Astrocyte (in vitro differentiated cells and primary cell): Measurements from ENCODE around the gene CNN3. TPM values are rescaled to one million over a fixed set of nuclear protein-coding genes. Genes with fewer than 3 reads are reported as not detected.

ENCODE experiments used
- DNase-seq: peaks from one replicate; pipeline ENCODE4 v3.0.0-alpha.2; 2010; ENCODE audit warnings: low read depth
- FAIRE-seq: peaks from 2 replicates; lab custom pipeline; 2011; peaks lifted over from hg19 to GRCh38; lab: Jason Lieb, UNC
- H2AFZ ChIP-seq: 2 replicates; pipeline ENCODE4 v1.6.0; 2012; ENCODE audit warnings: low read depth, low read length, inconsistent platforms
- H3K27ac ChIP-seq: 2 replicates; pipeline ENCODE4 v1.5.1; 2011; ENCODE audit warnings: low read depth, low read length, inconsistent platforms
- H3K27me3 ChIP-seq: 2 replicates; pipeline ENCODE4 v1.6.0; 2011; ENCODE audit warnings: low read length, inconsistent platforms; ENCODE audit not compliant: insufficient read depth
- H3K36me3 ChIP-seq: 2 replicates; pipeline ENCODE4 v1.5.1; 2011; ENCODE audit warnings: low read length, inconsistent platforms; ENCODE audit not compliant: insufficient read depth
- H3K4me1 ChIP-seq: 2 replicates; pipeline ENCODE4 v1.5.1; 2011; ENCODE audit warnings: low read length, inconsistent platforms; ENCODE audit not compliant: insufficient read depth
- H3K4me2 ChIP-seq: 2 replicates; pipeline ENCODE4 v1.6.0; 2012; ENCODE audit warnings: low read length, inconsistent platforms
- H3K4me3 ChIP-seq: 2 replicates; pipeline ENCODE4 v1.5.1; 2011; ENCODE audit warnings: low read depth, mild to moderate bottlenecking, low read length, inconsistent platforms; ENCODE audit not compliant: insufficient read depth
- H3K79me2 ChIP-seq: 2 replicates; pipeline ENCODE4 v1.6.0; 2012; ENCODE audit warnings: mild to moderate bottlenecking, low read length, inconsistent platforms; ENCODE audit not compliant: insufficient read depth
- H3K9ac ChIP-seq: 2 replicates; pipeline ENCODE4 v1.6.0; 2012; ENCODE audit warnings: mild to moderate bottlenecking, low read length, inconsistent platforms
- H3K9me3 ChIP-seq: 2 replicates; pipeline ENCODE4 v1.5.1; 2012; ENCODE audit warnings: low read depth, mild to moderate bottlenecking, low read length, inconsistent platforms; ENCODE audit not compliant: insufficient read depth
- H4K20me1 ChIP-seq: 2 replicates; pipeline ENCODE4 v1.6.0; 2012; ENCODE audit warnings: low read length, inconsistent platforms; ENCODE audit not compliant: insufficient read depth
- H3K27ac Mint-ChIP-seq: one replicate; pipeline ENCODE4 v1.8.0; 2021; ENCODE audit warnings: mild to moderate bottlenecking, mixed read lengths; ENCODE audit not compliant: unreplicated experiment
- H3K27me3 Mint-ChIP-seq: one replicate; pipeline ENCODE4 v1.8.0; 2021; ENCODE audit warnings: low read depth, mixed read lengths; ENCODE audit not compliant: unreplicated experiment
- H3K36me3 Mint-ChIP-seq: one replicate; pipeline ENCODE4 v1.8.0; 2021; ENCODE audit warnings: low read depth, mixed read lengths; ENCODE audit not compliant: unreplicated experiment
- H3K4me1 Mint-ChIP-seq: one replicate; pipeline ENCODE4 v1.8.0; 2021; ENCODE audit warnings: low read depth, mixed read lengths; ENCODE audit not compliant: unreplicated experiment
- H3K4me3 Mint-ChIP-seq: one replicate; pipeline ENCODE4 v1.8.0; 2021; ENCODE audit warnings: mild to moderate bottlenecking, moderate library complexity, mixed read lengths; ENCODE audit not compliant: unreplicated experiment
- H3K9me3 Mint-ChIP-seq: one replicate; pipeline ENCODE4 v1.8.0; 2021; ENCODE audit warnings: mild to moderate bottlenecking, mixed read lengths; ENCODE audit not compliant: unreplicated experiment
- EZH2 ChIP-seq: IDR thresholded peaks from 2 replicates; pipeline ENCODE4 v1.6.1; 2012; ENCODE audit warnings: mild to moderate bottlenecking, low read length, inconsistent platforms; ENCODE audit not compliant: insufficient read depth
- total RNA-seq: library from RNA; stranded (reverse); gene quantifications from 2 replicates; pipeline ENCODE4 v1.2.1, GENCODE V29; 2021
- TF ChIP-seq, protein P1 (sequence below): IDR thresholded peaks from 2 replicates; pipeline ENCODE4 v1.5.1; 2011; ENCODE audit warnings: low read depth, mild to moderate bottlenecking, inconsistent platforms, low read length, moderate library complexity; ENCODE audit not compliant: insufficient read depth

The CNN3 gene
- total RNA-seq, 1 donor from 2014 or later, result 515 TPM

DNA sequence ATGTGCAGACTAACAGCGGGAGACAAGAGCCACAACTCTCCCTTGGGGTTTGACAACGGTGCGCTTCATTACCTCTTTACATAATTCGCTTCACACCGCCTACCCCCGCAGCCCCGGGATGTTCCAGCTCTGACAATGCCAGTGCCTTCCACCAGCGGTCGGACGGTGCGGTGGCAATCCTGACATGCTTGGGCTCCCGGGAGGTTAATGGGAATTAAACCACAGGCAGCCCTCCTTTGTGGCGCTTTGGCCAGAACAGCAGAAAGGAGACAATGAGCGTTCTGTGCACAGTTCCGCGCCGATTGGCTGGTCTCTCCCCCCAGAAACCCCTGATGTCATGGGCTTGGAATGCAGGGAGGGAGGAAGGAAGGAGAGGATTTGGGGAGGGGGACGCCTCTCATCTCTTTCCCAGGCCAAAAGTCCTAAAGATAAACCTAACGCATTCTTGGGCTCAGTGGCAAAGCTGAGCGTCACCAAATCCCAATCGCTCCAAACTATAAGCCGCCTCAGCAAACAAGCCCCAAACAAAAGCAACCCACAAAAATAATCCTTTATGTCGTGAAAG, 1.3 kb downstream of the CNN3 start:
- H3K4me3 ChIP-seq, result peak overlapping the region; percentile 100
- peaks cover 94% of the 10 kb centered on the region for H3K79me2 ChIP-seq
- H2AFZ ChIP-seq, result no peak overlapping the region
- H3K4me1 ChIP-seq, result peaks cover 48% of the 10 kb centered on the region
- H3K27ac ChIP-seq, result peak overlapping the region; percentile 100
- TF ChIP-seq EZH2, result no peak
- TF ChIP-seq, protein P1, sequence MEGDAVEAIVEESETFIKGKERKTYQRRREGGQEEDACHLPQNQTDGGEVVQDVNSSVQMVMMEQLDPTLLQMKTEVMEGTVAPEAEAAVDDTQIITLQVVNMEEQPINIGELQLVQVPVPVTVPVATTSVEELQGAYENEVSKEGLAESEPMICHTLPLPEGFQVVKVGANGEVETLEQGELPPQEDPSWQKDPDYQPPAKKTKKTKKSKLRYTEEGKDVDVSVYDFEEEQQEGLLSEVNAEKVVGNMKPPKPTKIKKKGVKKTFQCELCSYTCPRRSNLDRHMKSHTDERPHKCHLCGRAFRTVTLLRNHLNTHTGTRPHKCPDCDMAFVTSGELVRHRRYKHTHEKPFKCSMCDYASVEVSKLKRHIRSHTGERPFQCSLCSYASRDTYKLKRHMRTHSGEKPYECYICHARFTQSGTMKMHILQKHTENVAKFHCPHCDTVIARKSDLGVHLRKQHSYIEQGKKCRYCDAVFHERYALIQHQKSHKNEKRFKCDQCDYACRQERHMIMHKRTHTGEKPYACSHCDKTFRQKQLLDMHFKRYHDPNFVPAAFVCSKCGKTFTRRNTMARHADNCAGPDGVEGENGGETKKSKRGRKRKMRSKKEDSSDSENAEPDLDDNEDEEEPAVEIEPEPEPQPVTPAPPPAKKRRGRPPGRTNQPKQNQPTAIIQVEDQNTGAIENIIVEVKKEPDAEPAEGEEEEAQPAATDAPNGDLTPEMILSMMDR, result peak; percentile 7
- peak overlapping the region; percentile 95 for H3K4me3 Mint-ChIP-seq
- peaks cover 3% of the 10 kb centered on the region for H3K36me3 ChIP-seq
- H4K20me1 ChIP-seq, result peaks cover 55% of the 10 kb centered on the region
- no peaks in the 10 kb centered on the region for H3K27me3 ChIP-seq
- H3K36me3 Mint-ChIP-seq, result peaks cover 15% of the 10 kb centered on the region
- H3K4me2 ChIP-seq, result peak overlapping the region; percentile 84
- peak overlapping the region; percentile 96 for H3K27ac Mint-ChIP-seq
- H3K9me3 ChIP-seq, result no peaks in the 10 kb centered on the region
- H3K4me1 Mint-ChIP-seq, result peaks cover 41% of the 10 kb centered on the region
- peak; percentile 94 for DNase-seq
- H3K27me3 Mint-ChIP-seq, result no peaks in the 10 kb centered on the region
- peak overlapping the region; percentile 100 for H3K9ac ChIP-seq
- H3K9me3 Mint-ChIP-seq, result no peaks in the 10 kb centered on the region
- FAIRE-seq, result peak; percentile 13

DNA sequence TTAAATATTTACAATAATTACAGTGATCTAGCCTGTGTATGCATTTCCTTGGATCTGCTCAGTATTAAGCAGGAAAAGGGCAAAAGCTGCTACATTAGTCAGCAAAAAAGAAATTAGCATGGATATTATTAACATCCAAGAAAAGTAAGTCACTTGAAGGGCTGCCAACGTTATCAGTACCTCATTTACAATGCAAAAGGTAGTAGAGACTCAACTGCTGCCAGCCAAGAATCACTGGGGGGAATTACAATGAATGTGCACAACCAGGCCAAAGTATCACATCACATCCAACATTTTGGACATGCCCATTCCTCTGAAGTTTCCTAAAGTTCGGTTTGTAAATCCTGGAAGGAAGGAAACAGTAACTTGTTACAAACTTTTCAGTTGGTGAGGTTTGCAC, 1.9 kb downstream of the CNN3 start:
- Histone ChIP-seq H4K20me1 (peaks cover 62% of the 10 kb centered on the region), H3K9ac (peak overlapping the region; percentile 100), H3K9me3 (no peaks in the 10 kb centered on the region), H3K27ac (peak overlapping the region; percentile 100), H3K27me3 (no peaks in the 10 kb centered on the region), H3K36me3 (peaks cover 3% of the 10 kb centered on the region), H2AFZ (no peak overlapping the region), H3K4me2 (peak overlapping the region; percentile 84), H3K79me2 (peaks cover 95% of the 10 kb centered on the region), H3K4me1 (peaks cover 54% of the 10 kb centered on the region), H3K4me3 (peak overlapping the region; percentile 100)
- TF ChIP-seq, protein P1, result no peak
- no peak for TF ChIP-seq EZH2
- H3K36me3 Mint-ChIP-seq, result peaks cover 17% of the 10 kb centered on the region
- no peaks in the 10 kb centered on the region for H3K27me3 Mint-ChIP-seq
- DNase-seq (peak; percentile 79), FAIRE-seq (no peak)
- H3K4me3 Mint-ChIP-seq, result peak overlapping the region; percentile 95
- no peaks in the 10 kb centered on the region for H3K9me3 Mint-ChIP-seq
- H3K4me1 Mint-ChIP-seq, result peaks cover 41% of the 10 kb centered on the region
- peak overlapping the region; percentile 96 for H3K27ac Mint-ChIP-seq

DNA sequence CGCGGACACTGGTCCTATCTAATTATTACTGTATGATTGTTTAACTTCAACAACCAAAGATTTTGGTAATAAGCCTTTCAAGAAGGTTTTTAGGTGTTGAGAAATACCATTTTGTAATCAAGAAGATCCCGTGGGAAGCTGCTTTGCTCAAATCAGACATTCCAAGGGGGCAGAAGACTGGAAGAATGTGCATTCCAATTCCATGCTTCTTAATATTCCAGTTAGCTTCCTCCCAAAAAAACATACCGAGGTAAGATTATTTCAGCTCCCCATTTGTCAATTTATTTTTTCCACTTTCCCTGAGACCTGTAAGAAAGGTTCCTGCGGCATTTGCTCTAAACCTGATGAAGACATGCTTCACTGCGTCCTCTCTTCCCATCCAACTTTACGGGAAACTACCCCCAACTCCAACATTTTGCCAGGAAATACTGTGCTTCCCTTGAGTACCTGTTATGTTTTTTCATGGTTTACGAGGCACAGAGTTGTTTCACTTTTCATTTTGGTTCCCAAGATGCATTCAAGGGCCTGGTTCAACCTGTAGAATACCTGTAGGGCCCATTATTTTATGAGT, 4.1 kb downstream of the CNN3 start:
- Histone ChIP-seq H3K27me3 (no peaks in the 10 kb centered on the region), H3K27ac (peak overlapping the region; percentile 100), H3K79me2 (peaks cover 95% of the 10 kb centered on the region), H3K9me3 (no peaks in the 10 kb centered on the region), H4K20me1 (peaks cover 83% of the 10 kb centered on the region), H2AFZ (no peak overlapping the region), H3K36me3 (peaks cover 3% of the 10 kb centered on the region), H3K4me3 (peak overlapping the region; percentile 100), H3K4me2 (peak overlapping the region; percentile 84), H3K9ac (peak overlapping the region; percentile 68), H3K4me1 (peaks cover 55% of the 10 kb centered on the region)
- FAIRE-seq (no peak), DNase-seq (peak; percentile 91)
- Mint-ChIP-seq H3K27ac (peak overlapping the region; percentile 97), H3K27me3 (no peaks in the 10 kb centered on the region), H3K9me3 (no peaks in the 10 kb centered on the region), H3K4me3 (peak overlapping the region; percentile 95), H3K4me1 (peaks cover 43% of the 10 kb centered on the region), H3K36me3 (peaks cover 21% of the 10 kb centered on the region)
- no peak for TF ChIP-seq EZH2
- TF ChIP-seq, protein P1, result no peak
